ENCODE results near the gene MEI1.
A peak's percentile ranks its signal among the peaks of the same experiment; 100 is the strongest.

Gene MEI1

DNA sequence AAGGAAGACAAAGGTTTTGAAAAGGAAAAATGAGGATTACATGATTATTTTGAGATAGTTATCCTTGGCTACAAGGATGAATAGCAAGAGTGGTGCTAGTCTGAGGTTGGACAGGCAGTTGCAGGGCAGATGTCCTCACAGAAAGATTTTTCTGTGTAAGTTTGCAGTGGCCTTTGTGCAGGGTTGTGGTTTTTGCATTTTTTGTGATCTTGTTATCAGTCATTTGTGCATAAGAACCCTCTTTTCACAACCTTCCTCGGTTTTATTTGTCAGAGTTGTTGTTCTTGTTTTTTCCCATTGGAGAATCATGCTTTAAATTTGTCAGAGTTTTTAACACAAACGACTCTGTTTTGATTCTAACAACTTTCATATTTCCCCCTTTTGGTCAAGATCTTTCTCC, 102.6 kb downstream of the MEI1 start:
- peaks cover 43% of the 10 kb centered on the region for H3K79me2 ChIP-seq (ENCODE audit: control insufficient read depth, low read length)

DNA sequence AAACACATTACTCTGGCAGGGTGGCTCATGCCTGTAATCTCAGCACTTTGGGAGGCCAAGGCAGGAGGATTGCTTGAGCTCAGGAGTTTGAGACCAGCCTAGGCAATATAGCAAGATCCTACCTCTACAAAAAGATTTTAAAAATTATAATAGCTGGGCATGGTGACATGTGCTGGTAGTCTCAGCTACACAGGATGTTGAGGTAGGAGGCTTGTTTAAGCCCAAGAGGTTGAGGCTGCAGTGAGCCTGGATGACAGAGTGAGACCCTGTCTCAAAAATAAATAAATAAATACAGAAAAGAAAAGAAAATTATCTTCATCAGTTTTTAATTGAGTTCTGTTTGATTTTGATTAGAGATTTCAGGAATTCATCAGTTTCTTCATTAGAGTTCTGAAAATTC, 106.3 kb downstream of the MEI1 start:
- TF ChIP-seq EZH2phosphoT487 (IDR thresholded peaks at IDR 0.05; ENCODE audit: borderline replicate concordance, low read length) (no peak), CTCF (IDR thresholded peaks at IDR 0.05; ENCODE audit: low read depth, low read length, poor library complexity, severe bottlenecking) (no peak)
- Histone ChIP-seq H3K4me2 (ENCODE audit: low read length) (peak overlapping the region; percentile 16; the same call in 1 of the 2 replicates), H3K27me3 (ENCODE audit: control insufficient read depth, low read length) (no peaks in the 10 kb centered on the region), H3K27ac (ENCODE audit: low read depth, low read length) (no peak overlapping the region), H3K4me3 (ENCODE audit: low read length) (no peak overlapping the region), H3K4me1 (ENCODE audit: control insufficient read depth, low read length) (peaks cover 36% of the 10 kb centered on the region), H3K79me2 (ENCODE audit: control insufficient read depth, low read length) (peaks cover 51% of the 10 kb centered on the region), H3K9me3 (ENCODE audit: control insufficient read depth, insufficient read depth, low read length) (no peaks in the 10 kb centered on the region), H3K36me3 (ENCODE audit: control insufficient read depth, low read length) (peaks cover 11% of the 10 kb centered on the region), H3K9me2 (replicated peaks; ENCODE audit: control insufficient read depth, low read length) (no peaks in the 10 kb centered on the region), H3F3A (ENCODE audit: control insufficient read depth, insufficient read depth) (peaks cover 2% of the 10 kb centered on the region; the same call in 1 of the 2 replicates), H4K20me1 (ENCODE audit: control insufficient read depth, insufficient read depth, low read depth, low read length) (no peaks in the 10 kb centered on the region)

More for the DNA sequence above, 102.6 kb downstream of the MEI1 start:
- TF ChIP-seq CTCF (IDR thresholded peaks at IDR 0.05; ENCODE audit: low read depth, low read length, poor library complexity, severe bottlenecking) (no peak), EZH2phosphoT487 (IDR thresholded peaks at IDR 0.05; ENCODE audit: borderline replicate concordance, low read length) (no peak)
- no peaks in the 10 kb centered on the region for H3K27me3 ChIP-seq (ENCODE audit: control insufficient read depth, low read length)
- peaks cover 6% of the 10 kb centered on the region for H3F3A ChIP-seq (ENCODE audit: control insufficient read depth, insufficient read depth)
- H3K9me3 ChIP-seq (ENCODE audit: control insufficient read depth, insufficient read depth, low read length) = no peaks in the 10 kb centered on the region
- H3K36me3 ChIP-seq (ENCODE audit: control insufficient read depth, low read length) = no peaks in the 10 kb centered on the region
- peak overlapping the region; percentile 77 for H3K4me2 ChIP-seq (ENCODE audit: low read length)
- peaks cover 50% of the 10 kb centered on the region for H3K4me1 ChIP-seq (ENCODE audit: control insufficient read depth, low read length)
- peak overlapping the region; percentile 90 for H3K4me3 ChIP-seq (ENCODE audit: low read length)
- no peaks in the 10 kb centered on the region for H4K20me1 ChIP-seq (ENCODE audit: control insufficient read depth, insufficient read depth, low read depth, low read length)
- H3K27ac ChIP-seq (ENCODE audit: low read depth, low read length) = no peak overlapping the region
- no peaks in the 10 kb centered on the region for H3K9me2 ChIP-seq (replicated peaks; ENCODE audit: control insufficient read depth, low read length)

DNA sequence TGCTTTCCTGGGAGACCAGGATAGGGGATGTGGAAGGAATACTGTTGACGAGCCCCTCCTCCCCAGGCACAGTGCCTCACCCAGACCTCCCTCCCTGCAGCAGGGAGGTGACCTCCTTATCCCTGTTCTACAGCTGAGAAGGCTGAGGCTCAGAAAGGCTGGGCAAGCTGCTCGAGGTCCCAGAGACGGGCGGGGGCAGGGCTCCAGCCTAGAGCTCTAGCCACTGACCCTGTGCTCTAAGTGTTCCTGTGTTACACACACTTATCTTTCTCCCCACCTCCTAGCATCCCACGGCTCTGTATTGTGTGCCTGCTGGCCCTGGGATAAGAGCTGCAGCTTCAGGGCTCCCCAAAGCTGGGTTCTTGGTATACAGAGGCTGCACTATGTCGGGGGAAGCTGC, 109.1 kb downstream of the MEI1 start:
- Histone ChIP-seq H3F3A (ENCODE audit: control insufficient read depth, insufficient read depth) (peaks cover 2% of the 10 kb centered on the region; the same call in 1 of the 2 replicates), H3K27ac (ENCODE audit: low read depth, low read length) (no peak overlapping the region), H3K9me2 (replicated peaks; ENCODE audit: control insufficient read depth, low read length) (no peaks in the 10 kb centered on the region), H3K27me3 (ENCODE audit: control insufficient read depth, low read length) (no peaks in the 10 kb centered on the region), H3K36me3 (ENCODE audit: control insufficient read depth, low read length) (peaks cover 18% of the 10 kb centered on the region), H3K9me3 (ENCODE audit: control insufficient read depth, insufficient read depth, low read length) (no peaks in the 10 kb centered on the region), H3K79me2 (ENCODE audit: control insufficient read depth, low read length) (peaks cover 30% of the 10 kb centered on the region), H3K4me3 (ENCODE audit: low read length) (no peak overlapping the region), H3K4me2 (ENCODE audit: low read length) (no peak overlapping the region), H3K4me1 (ENCODE audit: control insufficient read depth, low read length) (peaks cover 24% of the 10 kb centered on the region), H4K20me1 (ENCODE audit: control insufficient read depth, insufficient read depth, low read depth, low read length) (no peaks in the 10 kb centered on the region)
- TF ChIP-seq CTCF (IDR thresholded peaks at IDR 0.05; ENCODE audit: low read depth, low read length, poor library complexity, severe bottlenecking) = no peak
- no peak for TF ChIP-seq EZH2phosphoT487 (IDR thresholded peaks at IDR 0.05; ENCODE audit: borderline replicate concordance, low read length)

Data from DOHH2 (cell line).